GM18868 (cell line): ENCODE measurements around the gene ESPN.
A peak's percentile ranks its signal among the peaks of the same experiment; 100 is the strongest.

ENCODE experiments used
- ATAC-seq: cut with Tn5 transposase; IDR thresholded peaks from one replicate; pipeline ENCODE4 v1.9.1; 2021; ENCODE audit warnings: mild to moderate bottlenecking, moderate library complexity; ENCODE audit not compliant: unreplicated experiment

ESPN gene

DNA sequence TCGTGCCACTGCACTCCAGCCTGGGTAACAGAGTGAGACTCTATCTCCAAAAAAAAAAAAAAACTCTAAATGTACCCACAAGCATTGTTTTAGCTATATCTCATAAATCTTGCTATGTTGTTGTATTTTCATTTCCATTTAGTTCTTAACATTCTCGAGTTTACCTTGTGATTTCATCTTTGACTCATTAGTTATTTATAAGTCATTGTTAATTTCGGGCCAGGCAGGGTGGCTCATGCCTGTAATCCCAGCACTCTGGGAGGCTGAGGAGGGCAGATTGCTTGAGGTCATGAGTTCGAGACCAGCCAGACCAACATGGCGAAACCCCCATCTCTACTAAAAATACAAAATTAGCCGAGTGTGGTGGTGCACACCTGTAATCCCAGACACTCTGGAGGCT, 16.6 kb upstream of the ESPN start:
- ATAC-seq: no peak

DNA sequence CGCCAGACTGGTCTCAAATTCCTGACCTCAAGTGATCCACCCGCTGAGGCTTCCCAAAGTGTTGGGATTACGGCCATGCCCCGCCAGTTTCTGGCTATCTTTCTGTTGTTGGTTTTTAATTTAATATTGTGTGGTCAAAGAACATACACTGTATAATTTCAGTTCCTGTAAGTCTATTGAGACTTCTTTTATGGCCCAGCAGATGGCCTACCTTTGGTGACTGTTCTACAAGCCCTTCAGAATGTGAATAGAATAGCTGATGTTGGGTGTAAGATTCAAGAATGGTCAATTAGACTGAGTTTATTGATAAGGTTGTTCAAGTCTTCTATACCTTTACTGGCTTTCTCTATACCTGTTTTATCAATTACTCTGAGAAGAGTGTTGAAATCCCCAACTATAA, 15.5 kb upstream of the ESPN start:
- ATAC-seq: no peak

DNA sequence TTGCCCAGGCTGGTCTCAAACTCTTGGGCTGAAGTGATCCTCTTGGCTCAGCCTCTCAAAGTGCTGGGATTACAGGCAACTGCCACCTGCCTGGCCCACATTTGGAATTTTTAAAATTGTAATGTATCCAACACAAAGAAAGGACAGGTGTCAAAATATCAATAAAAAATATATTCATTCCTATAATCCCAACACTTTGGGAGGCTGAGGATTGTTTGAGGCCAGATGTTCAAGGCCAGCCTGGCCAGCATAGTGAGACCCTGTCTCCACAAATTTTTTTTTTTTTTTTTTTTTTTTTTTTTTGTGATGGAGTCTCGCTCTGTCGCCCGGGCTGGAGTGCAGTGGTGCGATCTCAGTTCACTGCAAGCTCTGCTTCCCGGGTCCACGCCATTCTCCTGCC, 14.8 kb upstream of the ESPN start:
- no peak for ATAC-seq

DNA sequence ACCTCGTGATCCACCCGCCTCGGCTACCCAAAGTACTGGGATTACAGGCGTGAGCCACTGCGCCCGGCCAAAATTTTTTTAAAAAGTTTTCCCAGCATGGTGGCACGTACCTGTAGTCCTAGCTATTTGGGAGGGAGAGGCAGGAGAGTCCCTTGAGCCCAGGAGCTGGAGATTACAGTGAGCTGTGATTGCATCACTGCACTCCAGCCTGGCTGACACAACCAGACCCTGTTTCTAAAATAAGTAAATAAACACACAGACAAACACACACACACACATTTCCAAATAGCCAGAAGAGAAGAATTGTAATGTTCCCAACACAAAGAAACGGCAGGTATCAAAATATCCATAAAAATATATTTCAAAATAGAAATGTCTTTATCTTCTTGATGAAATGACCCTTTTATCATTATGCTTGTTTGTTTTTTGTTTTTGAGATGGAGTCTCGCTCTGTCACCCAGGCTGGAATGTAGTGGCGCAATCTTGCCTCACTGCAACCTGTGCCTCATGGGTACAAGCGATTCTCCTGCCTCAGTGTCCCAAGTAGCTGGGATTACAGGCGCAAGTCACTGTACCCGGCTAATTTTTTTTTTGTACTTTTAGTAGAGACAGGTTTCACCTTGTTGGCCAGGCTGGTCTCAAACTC, 14.2 kb upstream of the ESPN start:
- ATAC-seq: no peak

DNA sequence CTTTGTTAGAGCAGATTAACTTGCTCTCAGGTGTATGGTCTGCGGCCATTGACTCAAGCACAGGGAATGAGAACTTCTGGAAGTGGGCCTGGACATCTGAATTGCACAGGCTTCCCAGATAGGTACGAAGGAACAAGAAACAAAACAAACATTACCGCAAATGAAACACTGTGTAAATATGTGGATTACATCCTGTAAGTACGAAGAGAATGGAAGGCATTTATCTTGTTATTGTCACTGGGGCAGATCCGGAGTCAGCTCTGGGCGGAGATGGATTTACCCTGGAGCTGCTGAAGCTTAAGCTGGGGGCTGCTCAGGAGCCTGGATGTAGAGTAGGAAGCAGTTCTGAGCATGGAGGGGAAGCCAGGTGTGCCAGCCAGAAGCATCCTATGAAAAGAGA, 11.7 kb upstream of the ESPN start:
- no peak for ATAC-seq

DNA sequence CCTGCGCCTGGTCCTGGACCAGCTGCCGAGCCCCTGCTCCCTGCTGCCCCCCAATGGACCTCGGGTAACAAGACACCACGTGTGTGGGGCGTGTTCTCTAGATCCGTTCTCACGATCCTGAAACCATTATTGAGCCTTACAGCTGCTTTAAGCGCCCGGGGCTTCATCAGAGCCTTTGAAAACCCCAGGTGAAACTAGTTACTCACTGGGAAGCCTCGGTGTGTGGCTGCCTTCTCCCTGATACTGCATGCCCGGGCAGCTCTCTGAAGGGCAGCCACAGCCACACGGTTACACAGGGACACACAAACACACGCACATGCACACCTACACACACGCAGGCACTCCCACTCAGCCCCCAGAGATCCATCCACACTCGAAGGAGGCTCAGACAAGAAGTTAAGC, 10.1 kb upstream of the ESPN start:
- peak; percentile 86 for ATAC-seq

DNA sequence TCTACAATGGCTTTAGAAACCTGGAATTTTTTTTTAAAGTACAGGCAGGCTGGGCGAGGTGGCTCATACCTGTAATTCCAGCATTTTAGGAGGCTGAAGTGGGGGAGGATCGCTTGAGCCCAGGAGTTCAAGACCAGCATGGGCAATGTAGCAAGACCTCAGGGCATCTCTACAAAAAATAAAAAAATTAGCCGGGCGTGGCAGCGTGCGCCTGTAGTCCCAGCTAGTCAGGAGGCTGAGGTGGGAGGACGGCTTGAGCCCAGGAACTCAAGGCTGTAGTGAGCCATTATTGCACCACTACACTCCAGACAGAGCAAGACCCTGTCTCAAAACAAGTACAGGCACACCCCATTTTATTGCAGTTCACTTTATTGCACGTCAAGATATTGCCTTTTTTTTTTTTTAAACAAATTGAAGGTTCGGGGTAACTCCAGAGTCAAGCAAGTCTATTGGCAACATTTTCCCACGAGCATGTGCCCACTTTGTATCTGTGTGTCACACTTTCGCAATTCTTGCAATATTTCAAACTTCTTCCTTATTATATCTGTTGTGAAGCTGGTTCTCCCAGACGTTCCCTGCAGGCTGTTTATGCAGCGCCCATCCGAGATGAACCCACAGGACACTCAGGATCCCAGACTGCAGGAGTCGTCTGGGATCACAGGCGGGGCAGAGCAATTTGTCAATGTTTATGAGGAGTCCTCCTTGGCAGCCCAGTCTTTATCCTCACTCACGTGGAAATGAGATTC, 9.5 kb upstream of the ESPN start:
- ATAC-seq: no peak

DNA sequence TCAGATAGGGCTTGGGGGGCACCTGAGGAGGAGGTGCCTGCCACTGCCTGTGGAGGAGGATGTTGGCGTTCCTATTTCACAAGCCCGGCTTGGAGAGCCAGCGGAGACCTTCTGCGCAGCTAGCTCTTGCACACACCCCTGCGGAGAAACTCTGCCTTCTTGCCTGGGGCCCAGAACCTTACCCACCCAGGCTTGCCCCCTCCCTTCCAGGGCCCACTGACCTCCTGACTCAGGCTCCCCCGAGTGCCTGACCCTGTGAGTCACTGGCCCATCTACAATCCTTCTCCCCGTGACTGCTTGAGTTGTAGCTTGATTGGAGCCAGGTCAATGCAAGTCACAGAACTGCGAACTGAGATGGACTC, 8.3 kb upstream of the ESPN start:
- no peak for ATAC-seq

DNA sequence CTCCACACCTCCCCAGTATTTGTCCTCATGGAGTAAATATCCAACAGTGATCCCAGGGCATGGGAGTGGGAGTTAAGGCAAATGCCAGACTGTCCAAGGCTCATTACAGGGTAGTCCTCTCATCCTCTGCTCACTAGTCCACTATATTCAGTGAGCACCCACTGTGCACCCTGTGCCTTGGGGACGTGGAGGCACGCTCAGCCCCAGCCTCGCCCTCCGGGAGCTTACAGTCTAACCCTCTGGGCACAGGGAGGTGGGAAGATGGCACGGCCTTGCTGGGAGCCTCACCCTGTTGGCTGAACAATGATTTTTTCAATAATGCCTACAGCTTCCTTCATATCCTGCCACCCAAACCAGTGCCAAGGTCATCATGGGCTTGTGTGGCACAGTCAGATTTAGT, 7.7 kb upstream of the ESPN start:
- ATAC-seq: no peak

DNA sequence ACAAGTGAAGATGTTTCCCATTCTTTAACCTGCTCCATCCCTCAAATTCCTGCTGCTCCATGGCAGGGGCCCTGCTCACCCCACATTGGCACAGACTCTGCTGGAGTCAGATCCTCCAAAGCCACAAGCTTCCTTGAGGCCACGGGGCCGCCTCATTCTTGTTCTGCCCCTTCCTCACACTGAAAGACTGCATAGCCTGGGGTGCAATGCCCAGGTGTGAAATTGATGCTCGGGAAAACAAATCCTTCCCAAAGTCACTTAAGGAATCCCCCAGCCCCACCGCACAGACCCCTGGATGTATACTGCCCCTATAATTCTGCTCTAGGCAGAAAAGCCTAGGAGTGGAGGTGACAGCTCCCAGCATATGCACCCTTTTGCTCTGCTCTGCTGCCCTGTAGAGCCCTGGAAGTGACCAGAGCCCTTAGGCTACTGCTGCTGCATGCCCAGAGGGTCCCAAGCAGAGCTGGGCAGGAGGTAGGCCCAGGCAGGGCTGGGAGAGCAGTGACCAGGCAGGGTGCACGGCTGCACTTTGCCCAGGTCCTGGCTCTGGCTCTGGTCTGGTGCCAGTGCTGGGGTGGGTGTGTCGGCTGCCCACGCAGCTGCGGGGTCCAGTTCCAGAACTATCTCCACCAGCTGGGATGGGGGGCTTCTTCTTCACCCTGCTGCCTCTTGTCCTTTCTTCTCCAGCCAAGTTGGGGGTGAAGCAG, 6.5 kb upstream of the ESPN start:
- ATAC-seq: no peak

DNA sequence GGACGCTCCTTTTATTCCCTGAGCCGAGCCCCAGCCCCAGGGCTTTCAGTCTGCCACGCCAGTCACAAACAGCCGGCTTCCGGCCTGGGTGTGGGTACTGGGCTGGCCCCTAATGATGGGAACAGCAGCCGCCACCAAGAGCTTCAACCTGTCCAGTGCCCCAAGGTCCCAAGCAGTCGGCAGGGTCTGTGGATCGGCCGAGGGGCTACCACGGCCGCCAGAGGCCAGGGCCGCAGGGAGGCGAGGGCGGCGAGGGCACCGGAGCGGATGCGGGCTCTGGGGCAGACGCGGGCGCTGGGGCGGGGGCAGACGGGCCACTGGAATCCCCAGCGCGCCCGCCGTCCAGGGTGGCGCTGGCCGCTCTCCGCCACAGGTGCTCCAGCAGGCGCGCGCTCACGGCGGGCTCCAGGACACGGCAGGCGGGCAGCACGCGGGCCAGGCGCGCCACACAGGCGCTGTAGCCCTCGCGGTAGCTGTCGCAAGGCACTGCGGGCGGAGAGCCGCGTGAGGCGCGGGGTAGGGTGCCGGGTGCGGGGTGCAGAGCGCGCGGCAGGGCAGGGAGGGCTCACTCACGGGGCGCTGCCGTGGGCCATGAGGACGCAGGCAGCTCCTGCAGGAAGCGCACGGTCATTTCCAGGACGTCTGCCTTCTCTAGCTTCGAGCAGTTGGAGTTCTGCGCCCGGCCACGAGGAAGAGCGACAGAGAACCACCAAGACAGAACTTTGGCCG, 5.7 kb upstream of the ESPN start:
- no peak for ATAC-seq

DNA sequence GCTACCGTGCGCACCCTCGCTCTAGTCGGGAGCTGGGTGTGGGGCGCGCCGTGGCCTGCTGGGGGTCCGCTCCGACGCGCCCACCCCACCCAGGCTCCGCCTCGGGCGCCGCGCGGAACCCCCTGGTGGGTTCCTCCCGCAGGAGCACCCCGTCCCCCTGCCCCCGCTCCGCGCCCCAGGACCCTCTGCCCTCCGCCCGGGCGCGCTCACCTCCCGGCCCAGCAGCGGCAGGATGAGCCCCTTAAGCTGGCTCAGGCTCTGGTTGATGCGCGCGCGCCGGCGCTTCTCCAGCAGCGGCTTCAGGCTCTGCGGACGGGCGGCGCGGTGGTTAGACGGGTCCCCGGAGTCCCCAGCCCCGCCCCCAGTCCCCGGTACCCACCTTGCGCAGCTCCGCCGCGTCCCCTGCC, 5.2 kb upstream of the ESPN start:
- ATAC-seq: no peak

DNA sequence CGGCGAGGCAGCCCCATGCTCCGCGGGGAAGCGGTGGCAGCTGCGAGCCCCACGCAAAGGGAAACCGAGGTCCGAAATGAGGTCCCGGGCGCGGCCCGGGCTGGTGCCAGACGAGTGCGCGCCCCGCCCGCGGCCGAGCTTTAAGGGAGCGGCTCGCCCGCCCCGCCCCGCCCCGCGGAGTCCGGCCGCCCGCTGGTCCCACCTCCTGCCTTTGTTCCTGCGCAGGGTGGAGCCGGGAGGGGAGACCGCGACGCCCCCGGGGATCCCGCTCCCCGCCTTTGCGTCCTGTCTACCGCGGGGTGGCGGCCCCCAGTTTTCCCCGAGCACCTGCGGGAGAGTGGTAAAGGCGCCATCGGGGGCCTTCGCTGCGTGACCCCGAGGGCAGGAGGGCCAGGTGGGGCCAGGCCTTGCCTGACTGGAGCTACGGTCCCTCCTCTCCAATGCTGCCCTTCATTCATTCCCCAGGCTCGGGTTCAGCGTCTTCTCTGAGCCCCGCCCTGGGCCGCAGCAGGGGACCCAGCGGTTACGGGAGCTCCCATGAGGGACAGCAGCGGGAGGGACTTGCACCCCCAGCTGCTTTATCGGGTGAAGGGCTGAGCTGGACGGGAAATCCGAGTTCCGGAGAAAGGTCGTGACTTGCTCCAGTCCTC, 4.6 kb upstream of the ESPN start, which contains the start of gene HES2:
TSS of gene HES2 (minus strand) at position 116 of the 650 bp plus-strand sequence. CDS start at position 17, 99 bp downstream.
- ATAC-seq: no peak

DNA sequence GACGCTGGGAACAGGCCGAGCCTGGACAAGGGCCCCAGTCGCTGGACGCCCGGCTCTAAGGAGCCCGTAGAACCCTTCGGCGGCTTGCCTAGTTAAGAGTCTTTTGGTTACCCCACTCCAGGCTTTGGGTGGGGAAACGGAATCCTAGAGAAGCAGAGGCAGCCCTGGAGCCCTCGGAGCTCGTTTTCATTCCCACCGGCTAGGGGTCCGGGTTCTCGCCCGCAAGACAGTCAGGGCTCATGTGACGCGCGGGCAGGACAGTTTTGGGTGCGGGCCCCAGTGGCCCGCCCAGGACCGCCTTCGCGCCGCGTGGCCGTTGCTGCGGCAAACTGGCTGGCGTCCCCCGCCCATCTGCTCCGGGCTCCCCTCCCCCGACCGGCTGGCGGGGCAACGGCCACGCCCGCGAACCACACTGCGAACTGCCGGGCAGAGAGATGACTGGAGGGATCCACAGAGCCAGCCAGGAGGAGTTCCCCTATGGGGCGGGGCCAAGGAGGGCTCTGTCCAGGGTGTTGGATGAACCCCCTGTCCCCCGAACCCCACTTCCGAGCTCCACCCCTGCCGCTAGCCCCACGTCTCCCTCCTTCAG, 4.0 kb upstream of the ESPN start:
- ATAC-seq: no peak

DNA sequence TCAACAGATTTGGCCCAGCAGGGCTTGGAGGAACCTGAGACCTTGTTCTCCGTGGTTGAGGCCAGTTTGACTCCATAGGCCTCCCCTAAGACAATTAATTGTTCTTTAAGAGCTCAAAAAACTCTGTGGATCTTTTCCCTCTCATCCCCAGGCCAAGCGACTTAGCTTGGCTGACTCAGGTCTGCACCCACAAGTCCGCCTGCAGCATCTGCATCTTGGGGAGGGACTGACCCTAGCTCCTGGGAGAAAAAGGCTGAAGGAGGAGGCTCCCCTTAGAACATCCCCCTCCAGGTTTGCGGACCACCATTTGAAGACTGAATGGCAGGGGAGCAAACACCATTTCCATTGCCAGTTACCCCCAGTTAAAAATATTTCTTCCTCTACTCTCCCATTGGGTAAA, 3.3 kb upstream of the ESPN start:
- no peak for ATAC-seq

DNA sequence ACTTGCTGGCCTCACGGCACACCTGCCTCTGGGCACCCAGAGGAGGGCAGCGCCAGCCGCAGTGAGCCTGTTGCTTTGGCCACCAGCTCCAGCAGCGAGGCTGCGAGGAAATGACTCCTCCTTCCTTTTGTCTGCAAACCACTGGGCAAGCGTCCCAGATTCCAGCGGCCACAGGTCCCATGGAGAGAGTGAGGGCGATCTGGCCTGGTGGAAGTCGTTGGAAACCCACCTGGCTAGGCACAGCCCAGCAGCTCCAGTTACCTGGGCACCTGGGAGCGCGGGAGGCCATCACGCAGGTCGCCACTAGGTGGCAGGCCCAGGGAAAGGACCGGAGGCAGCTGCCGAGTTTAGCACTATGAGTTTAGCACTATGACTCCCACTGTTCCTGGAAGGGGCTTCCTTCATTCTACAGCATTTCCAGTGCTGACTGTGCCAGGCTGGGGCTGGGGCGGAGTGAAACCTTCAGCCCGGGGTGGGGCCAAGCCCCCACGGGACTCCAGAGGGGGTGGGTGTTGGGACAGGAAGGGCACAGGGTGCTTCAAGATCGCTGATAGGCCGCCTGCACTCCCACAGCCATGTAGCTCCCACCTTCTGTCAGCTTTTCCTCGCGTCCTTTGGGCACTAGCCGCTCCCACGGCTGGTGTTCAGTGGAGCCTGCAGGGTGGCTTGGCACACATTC, 1.1 kb upstream of the ESPN start:
- no peak for ATAC-seq

DNA sequence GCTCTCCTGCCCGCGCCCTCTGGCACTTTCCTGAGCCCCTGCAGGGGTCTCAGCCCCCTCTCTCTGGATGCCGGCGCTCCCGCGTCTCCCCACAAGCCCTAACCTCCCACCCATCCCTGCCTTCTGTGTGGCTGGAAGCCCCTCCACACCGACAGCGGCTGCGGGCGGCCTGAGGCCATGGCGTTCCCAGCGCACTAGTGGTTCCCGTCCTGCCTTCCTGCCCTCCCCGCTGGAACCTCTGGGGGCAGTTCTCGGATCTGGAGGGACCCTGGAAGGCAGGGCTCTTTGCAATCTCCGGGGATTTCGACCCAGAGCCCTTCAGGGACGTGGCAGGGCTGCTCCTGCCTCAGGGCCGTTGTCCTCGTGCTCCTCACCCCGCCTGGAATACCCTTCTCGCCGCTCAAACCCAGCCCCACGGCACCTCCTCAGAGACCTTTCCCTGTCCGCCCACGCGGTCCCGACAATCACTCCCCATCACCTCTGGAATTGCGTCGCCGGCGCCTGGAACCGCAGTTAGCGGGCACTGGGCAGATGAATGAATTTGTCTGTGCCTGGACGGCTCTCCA, 493 bp upstream of the ESPN start:
- ATAC-seq: no peak

DNA sequence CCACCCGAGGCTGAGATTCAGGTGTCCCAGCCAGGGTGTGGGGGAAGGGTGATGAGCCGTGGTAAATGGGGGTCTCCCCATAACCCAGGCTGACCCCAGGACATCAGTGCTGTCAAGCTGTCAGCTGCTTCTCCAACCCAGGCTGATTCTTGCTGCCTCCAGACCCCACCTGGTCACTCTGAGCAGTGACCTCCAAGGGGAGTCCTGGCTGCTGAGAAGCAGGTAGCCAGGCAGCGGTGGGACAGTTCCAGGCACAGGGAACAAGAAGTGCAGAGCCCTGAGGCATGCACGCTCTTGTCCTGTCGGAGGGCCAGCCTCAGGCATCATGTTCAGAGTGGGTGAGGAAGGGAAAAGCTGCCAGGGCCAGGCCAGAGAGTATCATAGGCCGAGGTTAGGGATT, 1.1 kb downstream of the ESPN start:
- ATAC-seq: no peak

DNA sequence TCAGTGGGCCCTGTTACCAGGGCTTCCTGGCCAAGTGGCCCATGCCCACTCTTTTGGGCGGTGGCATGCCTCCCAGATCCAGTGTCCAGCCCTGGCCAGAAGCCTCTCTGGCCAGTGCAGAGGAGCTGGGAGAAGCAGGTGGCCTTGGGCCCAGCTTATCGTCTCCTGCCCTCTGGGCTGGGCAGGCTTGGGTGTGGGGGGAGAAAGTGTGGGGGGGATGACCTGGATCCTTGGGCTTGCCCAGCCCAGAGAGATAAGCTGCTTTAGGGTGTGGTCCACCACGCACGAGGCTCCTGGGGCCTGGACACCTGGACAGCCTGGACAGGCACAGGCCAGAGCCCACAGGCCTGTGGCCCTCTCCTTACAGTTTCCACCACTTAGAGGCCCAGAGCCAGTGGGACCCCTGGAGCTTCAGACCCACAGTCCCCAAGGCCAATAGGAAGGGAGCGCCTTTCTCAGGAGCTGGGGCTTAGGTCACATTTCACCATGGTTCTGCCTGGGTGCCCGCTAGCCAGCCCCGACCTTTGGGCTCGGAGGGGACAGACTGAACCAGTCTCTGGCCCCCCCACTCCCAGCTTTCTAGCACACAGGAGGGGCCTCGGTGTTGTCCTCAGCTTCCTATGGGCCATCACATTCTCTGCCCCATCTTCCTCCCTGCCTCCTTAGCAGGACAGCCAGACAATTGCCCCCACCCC, 1.8 kb downstream of the ESPN start:
- no peak for ATAC-seq
